Smooth muscle cell of trachea (primary cell): ENCODE measurements around the gene RAET1G. TPM values are rescaled to one million over a fixed set of nuclear protein-coding genes. Genes with fewer than 3 reads are reported as not detected.

Source experiments
- total RNA-seq: library from RNA; depleted of rRNA; stranded (reverse); fragments of >200 nt; gene quantifications from 2 replicates; pipeline ENCODE4 v1.2.1, GENCODE V29; 2014

RAET1G gene, protein sequence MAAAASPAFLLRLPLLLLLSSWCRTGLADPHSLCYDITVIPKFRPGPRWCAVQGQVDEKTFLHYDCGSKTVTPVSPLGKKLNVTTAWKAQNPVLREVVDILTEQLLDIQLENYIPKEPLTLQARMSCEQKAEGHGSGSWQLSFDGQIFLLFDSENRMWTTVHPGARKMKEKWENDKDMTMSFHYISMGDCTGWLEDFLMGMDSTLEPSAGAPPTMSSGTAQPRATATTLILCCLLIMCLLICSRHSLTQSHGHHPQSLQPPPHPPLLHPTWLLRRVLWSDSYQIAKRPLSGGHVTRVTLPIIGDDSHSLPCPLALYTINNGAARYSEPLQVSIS
- 5.7 and 5.8 TPM in 2 replicates for total RNA-seq

DNA sequence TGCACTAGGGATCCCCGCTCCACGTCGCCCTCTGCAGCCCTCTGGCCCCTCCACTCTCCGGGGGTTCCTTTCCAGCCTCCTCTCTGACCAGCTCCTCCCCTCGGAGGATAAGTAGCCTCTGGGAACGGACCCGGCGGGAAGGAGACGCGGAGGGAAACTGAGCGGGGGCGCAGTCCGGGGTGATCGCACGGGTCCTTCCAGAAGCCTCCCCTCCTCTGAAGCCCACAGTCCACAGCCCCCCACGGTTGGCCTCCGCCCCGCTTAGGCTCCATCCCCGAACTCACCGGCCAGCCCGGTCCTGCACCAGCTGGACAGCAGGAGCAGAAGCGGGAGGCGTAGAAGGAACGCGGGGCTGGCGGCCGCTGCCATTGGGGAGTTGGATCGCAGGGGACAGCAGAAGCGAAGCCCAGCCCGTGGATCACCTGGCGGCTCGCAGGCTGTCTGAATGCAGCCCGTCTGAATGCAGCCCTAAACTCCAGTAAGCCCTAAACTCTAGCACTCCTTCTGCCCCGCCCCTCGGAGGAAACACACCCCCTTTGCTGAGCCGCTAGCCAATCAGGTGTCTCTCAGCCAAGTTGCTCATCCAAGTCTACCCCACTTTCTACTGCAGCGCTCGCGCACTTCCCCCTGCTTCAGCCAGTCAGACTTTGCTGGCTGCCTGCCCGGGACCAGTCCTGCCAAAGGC lies at the start of gene RAET1G:
Gene RAET1G, minus strand, starts transcription at position 480 of the 685 bp plus-strand sequence. Its CDS starts 111 bp downstream, at position 369.

DNA sequence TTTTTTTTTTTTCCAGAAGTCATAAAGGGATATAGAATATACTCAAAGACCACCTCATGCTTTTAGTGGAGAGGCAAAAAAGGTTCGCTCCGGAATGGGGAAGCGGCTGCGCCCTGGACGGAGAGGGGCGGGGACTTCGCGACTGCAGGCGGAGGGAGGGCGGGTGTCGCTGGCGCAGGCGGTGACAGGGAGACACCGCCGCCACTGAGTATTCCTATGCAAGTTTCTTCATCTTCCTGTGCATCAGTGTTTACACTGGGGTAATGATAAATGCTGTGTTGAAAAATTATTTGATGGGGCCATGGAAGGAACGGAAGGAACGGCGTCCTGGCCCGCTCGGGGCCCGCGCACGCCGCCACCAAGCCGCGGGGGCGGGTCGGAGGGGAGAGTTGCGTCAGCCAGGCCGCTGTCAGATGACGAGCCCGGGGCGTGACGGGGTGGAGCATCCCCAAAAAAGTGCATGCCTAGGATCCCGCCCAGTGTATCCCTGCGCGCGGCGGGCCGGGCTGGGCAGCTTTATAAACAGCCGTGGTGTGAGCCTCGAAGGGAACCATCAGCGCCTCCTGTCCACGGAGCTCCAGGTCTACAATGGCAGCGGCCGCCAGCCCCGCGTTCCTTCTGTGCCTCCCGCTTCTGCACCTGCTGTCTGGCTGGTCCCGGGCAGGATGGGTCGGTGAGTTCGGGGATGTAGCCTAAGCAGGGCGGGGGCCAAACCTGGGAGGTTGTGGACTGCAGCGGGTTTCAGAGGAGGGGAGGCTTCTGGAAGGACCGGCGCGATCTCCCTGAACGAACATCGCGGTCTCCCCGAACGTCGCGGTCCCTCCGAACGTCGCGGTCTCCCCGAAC lies 40.8 kb upstream of the RAET1G start, which contains the start of gene ULBP1:
Gene ULBP1, plus strand, starts transcription at position 482 of the 846 bp plus-strand sequence. Its CDS starts 107 bp downstream, at position 589.

DNA sequence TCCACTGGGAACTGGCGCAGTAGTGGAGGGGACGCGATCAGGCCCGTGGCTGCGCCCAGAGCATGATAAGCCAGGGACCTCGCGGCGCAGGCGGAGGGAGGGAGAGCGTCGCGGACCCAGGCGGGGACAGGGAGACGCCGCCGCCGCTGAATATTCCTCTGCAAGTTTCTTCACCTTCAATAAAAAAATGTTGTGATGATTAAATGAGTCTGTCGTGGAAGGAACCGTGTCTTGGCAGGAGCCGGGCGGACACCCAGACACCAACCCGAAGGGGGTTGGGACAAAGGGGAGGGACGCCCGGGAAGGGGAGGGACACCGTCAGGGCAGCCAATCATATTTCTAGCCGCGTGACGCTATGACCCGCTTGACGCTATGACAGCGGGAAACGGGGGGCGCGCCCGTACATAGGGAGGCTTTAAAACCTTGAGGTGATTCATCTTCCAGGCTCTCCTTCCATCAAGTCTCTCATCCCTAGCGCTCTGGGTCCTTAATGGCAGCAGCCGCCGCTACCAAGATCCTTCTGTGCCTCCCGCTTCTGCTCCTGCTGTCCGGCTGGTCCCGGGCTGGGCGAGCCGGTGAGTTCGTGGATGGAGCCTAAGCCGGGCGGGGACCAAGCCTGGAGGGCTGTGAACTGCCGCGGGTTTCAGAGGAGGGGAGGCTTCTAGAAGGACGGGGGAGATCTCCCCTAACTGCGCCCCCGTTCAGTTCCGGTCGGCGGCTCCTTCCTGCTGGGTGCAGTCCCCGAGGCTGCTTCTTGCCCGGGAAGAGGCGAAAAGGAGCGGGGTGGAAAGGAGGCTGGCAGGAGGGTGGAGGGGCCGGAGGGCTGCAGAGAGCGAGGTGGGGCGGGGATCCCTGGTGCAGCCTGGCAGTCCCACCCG lies 18.9 kb upstream of the RAET1G start, which contains the start of gene ULBP2:
Gene ULBP2, plus strand, starts transcription at position 432 of the 878 bp plus-strand sequence. Its CDS starts 59 bp downstream, at position 491.

DNA sequence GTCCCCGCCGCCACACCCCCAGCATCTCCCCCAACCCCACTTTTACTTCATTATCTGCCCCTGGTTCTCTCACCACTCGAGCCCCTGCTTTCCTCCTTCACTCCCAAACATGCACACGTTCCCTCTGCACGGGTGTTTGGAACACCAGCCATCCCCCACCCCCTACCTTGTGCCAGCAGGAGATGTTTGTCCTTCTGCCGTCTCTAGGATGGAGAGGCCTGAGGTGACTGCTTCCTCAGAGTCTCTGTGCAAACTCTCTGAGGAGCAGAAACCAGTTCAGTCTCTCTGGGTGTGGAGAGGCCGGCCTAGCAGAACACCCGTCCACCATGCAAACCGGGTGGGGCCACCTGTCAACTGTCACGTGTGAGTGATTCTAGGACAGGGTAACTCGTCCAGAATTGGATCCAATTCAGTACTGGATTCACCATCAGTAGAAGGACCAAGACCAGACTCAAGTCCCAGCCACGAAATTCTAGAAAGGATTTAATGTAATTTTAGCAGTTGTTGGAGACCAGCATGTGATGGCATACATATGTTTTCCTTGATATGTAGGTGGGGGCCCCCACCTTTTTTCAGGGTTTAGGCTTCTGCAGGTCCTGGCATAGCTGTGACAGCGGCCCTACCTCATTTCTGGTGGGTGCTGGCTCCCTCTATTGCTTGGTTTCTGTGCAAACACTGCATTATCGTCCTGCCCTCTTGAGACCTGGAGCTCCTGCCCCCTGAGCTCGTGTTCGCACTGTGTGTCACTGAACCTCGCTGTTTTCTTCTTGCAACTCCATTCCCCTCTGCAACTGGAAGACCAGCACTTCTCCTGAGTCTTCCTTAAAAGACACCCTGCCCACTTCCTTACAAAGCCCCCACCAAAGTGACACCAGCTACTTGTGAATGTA lies 24.8 kb downstream of the RAET1G start, which contains the start of gene RAET1E:
Gene RAET1E, minus strand, starts transcription at position 259 of the 890 bp plus-strand sequence. CDS start 7,212 bp downstream, outside the sequence.

Other genes starting within 250 kb of the RAET1G start
- 8.8 and 11.1 TPM in 2 replicates for gene LATS1, start 205.0 kb downstream of the RAET1G start, total RNA-seq
- gene NUP43, start 176.6 kb downstream of the RAET1G start, total RNA-seq = 16.9 and 31.1 TPM in 2 replicates
- 96.8 and 230 TPM in 2 replicates for gene PCMT1, start 173.4 kb downstream of the RAET1G start, total RNA-seq
- gene LRP11, start 58.8 kb downstream of the RAET1G start, total RNA-seq = 125 and 158 TPM in 2 replicates
- 2.2 and 4.8 TPM in 2 replicates for gene RAET1E, start 25.0 kb downstream of the RAET1G start, total RNA-seq
- gene ULBP2, start 18.9 kb upstream of the RAET1G start, total RNA-seq = 0.99 and 2.5 TPM in 2 replicates
- gene ULBP1, start 40.8 kb upstream of the RAET1G start, total RNA-seq = 0.44 and 0.50 TPM in 2 replicates
- gene RAET1L, start 102.4 kb upstream of the RAET1G start, total RNA-seq = not detected in 2 replicates
- 12.6 and 28.4 TPM in 2 replicates for gene ULBP3, start 146.0 kb upstream of the RAET1G start, total RNA-seq
- 0.29 and 0.33 TPM in 2 replicates for gene PPP1R14C, start 219.9 kb upstream of the RAET1G start, total RNA-seq